Activated CD4-positive, alpha-beta T cell treated with anti-CD3 and anti-CD28 coated beads, Interleukin-2, Interleukin-6, amounts not matched to agents 100 ng/mL and 50 ng/mL, durations not matched to agents 16 hours and 8 hours (primary cell): ENCODE measurements around the gene FAM20C.

Experiments used
- DNase-seq: peaks from one replicate; pipeline ENCODE4 v3.0.0-alpha.2; 2020

The FAM20C gene

GRCh38 chr7:261341-262250 is 69.2 kb downstream of the FAM20C start:
- DNase-seq = no peak

DNA sequence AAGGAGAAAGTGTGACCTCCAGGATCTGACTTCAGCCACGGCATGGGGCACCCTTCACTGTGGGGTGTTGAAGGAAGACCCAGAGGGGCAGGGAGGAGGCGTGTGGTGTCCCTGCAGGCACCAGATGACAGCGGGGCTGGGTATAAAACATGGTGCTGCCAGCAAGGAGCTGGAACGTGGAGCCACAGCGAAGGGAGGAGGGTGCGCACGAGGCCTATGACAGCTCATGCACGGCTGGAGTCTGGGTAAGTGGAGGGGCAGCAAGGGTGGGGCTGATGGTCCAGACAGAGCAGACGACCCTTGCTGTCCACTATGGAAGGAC is 69.8 kb downstream of the FAM20C start:
- no peak for DNase-seq

DNA sequence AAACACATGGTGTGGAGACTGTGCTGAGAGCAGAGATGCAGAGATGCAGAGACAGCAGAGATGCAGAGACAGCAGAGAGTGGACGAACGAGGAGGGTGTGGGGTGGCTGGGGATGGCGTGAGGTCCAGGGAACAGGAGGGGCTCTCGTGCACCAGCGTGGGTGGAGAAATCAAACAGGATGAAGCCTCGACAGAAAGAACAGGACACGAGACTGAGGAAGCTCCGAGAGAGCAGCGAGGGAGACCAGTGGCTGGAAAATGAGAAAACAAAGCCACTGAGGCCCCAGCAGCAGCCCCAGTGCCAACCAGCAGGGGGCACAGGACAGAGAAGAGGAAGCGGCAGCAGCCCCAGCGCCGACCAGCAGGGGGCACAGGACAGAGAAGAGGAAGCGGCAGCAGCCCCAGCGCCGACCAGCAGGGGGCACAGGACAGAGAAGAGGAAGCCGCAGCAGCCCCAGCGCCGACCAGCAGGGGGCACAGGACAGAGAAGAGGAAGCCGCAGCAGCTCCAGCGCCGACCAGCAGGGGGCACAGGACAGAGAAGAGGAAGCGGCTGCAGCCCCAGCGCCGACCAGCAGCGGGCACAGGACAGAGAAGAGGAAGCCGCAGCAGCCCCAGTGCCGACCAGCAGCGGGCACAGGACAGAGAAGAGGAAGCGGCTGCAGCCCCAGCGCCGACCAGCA is 70.4 kb downstream of the FAM20C start:
- peak; percentile 91 for DNase-seq

- DNase-seq = peak; percentile 24
These were observed 71.3 kb downstream of the FAM20C start for GRCh38 chr7:263483-264351.

DNA sequence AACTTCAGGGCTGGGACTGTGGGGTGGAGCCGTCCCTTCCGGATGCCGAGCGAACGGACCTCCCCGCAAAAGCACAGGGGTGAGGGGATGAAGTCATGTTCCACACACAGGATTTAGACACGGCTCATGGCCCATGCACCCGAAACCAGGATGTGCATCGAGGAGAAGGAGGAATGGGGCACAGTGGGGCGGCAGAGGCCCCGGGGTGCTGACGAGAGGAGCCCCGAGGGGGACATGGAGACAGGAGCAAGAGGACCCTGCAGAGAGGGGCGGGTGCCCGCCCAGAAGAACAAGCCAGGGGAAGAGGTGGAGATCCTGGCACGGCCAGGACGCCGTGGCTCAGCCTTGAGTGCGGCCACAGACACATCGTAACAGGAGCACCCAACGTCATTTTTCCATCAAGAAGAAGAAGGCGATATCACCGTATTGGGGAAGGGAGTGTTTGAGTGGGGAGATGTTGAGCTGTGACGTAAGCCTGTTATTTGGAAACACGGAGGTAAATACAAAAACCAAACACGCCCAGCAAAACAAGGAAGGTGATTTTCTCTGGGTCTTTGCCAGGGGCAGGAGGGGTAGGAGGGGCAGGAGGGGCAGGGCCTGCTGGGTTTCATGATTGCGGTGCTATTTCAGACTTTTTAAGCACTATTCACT is 72.3 kb downstream of the FAM20C start:
- DNase-seq = no peak

DNA sequence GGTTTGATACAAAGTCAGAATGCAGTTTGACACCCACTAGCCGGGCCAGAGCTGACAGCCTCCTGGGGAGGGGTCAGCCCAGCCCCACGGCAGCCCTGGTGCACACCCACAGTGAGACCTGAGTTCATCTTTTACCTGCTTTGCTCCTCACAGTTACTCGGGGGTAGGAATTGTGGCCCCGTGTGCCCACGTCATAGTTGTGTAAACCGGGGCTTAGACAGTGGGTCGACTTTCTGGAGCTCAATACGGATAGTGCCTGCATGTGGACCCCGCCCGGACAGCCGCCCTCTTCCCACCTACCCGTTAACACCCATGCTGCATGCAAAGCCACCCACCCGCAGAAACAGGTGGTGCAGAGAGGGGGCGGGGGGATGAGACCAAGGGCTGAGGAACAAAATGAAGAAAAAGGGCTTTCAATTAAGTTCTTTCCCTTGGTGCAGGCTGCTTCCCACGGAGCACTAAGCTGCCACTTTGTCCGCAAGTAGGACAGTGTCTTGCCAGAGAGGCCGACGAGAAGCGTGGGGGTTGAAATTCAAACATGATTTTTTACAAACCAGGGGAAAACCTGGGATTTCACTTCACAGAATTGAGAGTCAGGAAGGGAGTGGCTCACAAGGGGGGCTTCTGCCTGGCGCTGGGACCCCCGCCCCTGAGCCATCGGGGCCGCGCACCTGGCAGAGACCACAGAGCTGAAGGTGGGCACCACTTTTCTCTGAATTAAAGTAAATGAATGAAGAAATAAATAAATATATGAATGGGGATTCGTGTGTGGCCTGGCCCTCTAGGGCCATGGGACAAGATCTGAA is 73.0 kb downstream of the FAM20C start:
- DNase-seq = no peak

DNA sequence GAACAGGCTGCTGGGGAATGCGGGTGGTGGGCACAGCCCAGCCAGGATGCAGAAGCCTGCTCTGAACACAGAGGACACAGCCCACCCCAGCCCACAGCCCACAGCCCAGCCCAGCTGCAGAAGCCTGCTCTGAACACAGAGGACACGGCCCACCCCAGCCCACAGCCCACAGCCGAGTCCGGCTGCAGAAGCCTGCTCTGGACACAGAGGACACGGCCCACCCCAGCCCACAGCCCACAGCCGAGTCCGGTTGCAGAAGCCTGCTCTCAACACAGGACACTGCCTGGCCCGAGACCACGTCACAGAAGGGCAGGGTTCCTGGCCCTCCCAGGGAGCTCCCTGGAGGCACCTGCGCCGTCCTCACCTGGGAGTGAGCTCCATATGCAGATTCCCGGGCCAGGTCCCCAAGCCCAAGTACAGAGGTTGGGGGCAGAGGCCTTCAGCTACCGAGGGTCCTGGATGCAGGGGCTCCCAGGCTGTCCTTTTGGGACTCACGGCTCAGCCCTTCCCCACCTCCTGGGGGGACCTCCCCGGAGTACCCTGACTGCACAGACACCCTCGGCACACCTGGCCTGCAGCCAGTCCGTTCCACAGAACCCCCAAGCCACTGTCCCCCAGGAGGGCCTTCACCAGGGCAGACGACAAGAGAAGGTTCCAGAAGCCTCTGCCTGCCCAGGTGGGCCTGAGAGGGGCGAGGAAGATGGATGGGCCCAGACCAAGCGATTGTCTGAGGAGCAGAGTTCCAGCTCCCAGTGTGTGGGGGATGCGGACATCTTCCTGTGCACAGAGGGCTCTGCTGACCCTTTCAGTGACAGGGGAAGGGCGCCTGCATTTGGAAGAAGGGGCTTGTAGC is 73.9 kb downstream of the FAM20C start:
- DNase-seq = no peak

DNA sequence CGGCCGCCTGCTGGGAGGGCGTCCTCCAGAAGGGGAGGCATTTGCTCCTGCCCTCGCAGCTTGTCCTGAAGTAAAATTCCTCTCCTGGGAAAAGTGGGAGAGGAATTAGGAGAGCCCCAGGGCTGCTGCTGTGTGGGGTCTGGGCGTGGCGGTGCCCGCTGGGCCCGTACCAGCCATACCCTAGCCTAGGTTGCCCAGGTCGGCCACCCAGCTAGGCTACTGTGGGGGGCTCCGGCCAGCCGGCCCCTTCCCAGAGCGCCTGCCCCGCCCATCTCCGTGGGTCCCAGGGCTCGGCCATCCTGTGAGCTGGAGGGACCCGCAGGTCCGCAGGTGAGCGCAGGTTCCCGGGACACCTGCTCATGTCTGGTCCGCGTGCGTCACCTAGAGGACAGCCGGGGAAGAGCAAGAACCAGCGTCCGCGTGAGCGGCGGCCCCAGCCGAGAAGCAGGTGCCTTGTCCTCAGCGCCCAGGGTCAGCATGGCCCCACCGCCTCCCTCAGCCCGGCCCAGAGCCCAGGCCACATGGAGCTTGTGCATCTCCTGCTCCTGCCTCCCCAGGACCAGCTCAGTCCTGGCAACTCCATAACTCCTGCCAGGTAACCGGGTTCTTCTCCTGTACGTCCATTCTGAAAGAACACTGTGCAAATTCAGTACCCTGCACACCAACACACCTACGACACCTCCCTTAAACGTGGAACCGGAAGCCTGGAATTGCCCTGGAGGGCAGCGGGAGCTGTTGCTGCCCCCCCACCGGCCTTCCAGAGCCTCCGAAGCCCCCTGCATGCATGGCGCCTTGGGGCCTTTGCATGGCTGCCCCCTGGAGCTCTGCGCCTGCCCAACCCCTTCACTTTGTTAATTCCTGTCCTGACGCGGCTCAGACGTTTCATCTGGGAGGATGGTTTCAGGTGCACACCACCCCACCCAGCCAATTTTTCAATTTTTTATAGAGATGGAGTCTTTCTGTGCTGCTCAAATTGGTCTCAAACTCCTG is 74.8 kb downstream of the FAM20C start:
- DNase-seq = no peak

DNA sequence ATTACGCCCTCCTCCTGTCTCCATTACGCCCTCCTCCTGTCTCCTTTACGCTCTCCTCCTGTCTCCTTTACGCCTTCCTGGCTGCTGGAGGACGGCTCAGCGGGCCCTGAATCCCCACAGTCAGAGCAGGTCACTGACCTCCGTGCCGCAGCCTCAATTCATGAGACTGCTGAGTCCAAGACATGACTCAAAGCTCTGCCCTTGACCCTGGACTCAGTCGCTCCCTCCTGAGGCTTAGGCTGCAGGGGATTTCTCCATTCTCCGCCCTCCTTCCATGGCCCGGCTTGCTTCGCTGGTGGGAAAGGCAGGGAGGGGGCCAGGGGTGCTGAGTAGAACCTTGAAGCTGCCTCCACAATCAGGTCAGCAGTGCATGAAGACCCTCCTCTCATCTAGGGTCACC is 76.6 kb downstream of the FAM20C start:
- DNase-seq = no peak

DNA sequence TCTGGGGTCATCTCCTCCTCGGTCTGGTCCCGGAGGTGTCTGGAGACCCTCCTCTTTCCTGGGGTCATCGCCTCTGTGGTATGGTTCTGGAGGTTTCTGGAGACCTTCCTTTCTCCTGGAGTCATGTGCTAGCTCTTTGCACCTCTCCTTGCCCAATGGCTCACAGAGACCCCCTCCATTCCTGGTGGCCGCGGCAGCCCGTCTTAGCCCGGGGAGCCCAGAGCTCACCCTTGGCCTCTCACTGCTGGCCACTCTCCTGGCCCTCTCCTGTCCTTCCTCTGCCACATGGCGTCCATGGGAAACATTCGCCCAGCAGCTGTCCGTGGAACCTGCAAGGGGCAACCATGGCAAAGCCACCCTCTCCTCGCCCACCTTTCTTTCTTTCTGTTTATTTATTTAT is 77.3 kb downstream of the FAM20C start:
- DNase-seq = no peak

GRCh38 chr7:270351-270983 is 78.1 kb downstream of the FAM20C start:
- no peak for DNase-seq

DNA sequence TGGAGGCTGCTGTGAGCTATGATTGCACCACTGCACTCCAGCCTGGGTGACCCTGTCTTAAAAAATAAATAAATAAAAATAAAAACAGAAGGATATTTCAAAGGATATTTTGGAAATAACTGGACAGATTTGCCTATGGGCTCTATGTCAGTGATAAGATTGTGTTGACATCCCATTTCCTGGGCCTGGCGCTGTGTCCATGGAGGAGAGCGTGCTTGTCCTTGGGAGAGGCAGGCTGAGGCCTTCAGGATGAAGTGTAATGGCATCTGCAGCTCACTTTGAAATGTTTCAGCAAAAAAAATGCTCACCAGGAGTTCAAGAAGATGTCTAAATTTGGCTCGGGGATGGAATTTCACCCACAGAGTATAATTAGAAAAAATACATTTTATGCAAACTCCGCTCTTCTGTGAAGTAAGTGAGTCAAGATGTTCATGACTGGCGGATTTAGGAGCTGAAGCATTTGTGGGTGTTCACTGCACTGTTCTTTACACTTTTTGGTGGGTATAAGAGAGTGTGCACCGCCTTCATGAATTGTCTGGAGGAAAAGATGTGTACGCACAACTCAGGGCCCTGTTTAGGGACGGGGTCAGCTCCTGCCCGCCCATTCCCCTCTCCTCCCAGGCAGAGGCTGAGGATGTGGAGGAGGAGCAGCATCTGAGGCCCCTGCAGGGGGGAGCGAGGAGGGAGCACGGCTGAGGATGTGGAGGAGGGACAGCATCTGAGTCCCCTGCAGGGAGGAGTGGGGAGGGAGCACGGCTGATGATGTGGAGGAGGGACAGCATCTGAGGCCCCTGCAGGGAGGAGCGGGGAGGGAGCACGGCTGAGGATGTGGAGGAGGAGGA is 79.1 kb downstream of the FAM20C start:
- DNase-seq = no peak

DNA sequence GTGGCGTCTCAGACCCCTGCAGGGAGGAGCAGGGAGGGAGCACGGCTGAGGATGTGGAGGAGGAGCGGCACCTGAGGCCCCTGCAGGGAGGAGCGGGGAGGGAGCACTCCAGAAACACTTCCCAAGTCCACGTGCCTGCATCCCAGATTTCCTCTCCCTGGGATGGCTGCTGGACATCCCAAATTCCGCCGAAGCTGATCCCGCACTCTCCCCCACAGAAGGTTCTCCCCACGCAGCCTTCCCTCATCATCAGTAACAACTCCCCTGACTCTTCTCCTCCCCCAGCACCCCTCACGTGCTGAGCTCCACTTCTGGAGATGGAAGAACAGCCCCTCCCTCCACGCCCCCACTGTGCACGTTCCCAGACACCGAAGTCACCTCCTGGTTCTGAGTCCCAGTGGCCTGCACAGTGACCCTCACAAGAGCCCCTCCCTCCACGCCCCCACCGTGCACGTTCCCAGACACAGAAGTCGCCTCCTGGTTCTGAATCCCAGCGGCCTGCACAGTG is 79.8 kb downstream of the FAM20C start:
- no peak for DNase-seq

DNA sequence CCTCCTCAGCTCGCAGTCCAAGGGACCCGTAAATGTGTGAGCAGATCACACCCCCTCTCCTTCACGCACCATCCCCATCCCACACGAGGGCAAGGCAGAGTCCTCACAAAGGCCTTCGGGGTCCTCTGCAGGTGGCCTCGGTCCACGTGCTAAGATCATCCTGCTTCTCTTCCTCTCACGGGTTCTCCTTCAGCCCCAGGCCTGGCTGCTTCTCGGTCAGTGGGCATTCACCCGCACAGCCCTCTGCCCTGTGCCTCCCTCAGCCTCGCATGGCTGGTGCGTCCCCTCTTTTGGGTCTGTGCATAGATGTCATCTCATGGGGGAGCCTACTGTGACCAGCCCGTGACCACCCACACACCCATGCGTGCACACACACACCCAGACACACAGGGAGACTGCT is 80.3 kb downstream of the FAM20C start:
- DNase-seq = no peak

GRCh38 chr7:273327-273726 is 81.0 kb downstream of the FAM20C start:
- DNase-seq = no peak

GRCh38 chr7:274266-274665 is 81.9 kb downstream of the FAM20C start:
- no peak for DNase-seq

GRCh38 chr7:276230-276835 is 84.0 kb downstream of the FAM20C start:
- DNase-seq = no peak

- no peak for DNase-seq
These were observed 84.9 kb downstream of the FAM20C start for GRCh38 chr7:277228-277627.
